ENCODE results near the gene ST3GAL6.

ST3GAL6 gene

DNA sequence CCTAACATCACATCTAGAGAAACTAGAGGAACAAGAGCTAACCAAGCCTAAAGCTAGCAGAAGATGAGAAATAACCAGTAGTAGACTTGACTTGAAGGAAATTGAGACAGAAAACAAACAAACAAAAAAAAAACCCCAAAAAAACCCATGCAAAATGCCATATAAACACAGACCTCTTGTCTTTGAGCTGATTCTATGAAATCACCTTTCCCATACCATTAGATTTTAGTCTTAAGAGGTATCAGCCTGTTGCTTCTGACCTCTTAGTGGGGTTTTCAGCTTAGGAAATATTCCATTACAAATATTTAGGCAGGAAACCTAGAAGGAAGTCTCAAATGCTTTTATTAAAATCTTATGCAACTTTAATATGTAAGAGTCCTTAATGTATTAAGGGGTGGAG lies 23.9 kb upstream of the ST3GAL6 start:
- no peak overlapping the region for H3K4me3 ChIP-seq (ENCODE audit: low read depth, low read length)

DNA sequence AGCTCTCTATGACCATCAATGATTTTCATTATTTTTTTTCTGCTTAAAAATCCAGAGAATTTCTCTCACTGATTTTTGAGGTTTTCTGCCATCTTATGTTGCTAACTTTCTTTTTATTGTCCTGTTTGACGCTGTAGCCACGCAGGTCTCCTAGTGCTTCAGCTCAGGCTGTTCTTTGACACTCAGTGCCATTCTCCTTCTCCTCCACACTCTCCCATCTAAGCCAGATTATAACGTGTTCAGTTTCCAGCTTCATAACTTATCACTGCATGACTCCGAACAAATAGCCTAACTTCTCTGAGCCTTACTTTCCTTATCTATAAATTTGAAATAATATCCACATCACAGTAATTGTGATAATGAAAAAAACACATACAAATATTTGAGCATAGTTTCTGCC lies 22.8 kb upstream of the ST3GAL6 start:
- H3K4me3 ChIP-seq (ENCODE audit: low read depth, low read length), result no peak overlapping the region

DNA sequence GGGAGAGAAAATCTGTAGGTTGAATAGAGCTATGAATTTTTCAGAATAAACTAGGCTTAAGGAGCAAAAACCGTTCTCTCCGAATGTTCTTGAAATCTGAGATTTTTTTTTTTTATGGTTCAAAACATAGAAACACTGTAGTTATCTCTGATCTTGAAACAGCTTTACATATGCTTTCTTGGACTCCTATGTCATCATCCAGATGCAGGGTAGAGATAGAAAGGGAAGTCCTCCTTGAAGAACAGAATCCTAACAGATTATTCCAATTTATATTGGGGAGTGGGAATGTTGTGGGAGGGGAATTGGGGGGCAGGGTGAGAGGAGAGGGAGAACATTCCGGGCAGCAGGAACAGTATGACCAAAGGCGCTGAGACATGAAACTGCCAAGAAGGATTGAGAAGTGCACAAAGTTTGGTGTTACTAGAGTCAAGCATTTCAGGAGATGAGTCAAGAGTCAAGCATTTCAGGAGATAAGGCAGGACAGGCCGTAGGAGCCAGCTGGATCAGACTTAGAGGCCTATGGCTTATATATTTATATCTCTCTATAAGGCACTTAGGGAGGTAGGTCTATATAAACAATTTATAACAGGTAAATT lies 21.9 kb upstream of the ST3GAL6 start:
- H3K4me3 ChIP-seq (ENCODE audit: low read depth, low read length), result no peak overlapping the region

DNA sequence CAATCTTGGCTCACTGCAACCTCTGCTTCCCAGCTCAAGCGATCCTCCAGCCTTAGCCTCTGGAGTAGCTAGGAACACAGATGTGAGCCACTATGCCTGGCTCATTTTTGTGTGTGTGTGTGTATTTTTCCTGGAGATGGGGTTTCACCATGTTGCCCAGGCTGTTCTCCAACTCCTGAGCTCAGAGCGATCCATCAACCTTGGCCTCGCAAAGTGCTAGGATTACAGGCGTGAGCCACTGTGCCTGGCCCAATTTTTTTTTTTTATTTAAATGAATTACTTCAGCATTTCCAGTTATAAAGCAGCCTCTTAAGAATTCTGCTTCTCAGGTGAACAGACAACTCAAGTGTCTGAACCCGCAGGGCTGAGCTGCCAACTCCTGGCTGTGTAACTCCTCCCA lies 20.1 kb upstream of the ST3GAL6 start:
- no peak overlapping the region for H3K4me3 ChIP-seq (ENCODE audit: low read depth, low read length)

DNA sequence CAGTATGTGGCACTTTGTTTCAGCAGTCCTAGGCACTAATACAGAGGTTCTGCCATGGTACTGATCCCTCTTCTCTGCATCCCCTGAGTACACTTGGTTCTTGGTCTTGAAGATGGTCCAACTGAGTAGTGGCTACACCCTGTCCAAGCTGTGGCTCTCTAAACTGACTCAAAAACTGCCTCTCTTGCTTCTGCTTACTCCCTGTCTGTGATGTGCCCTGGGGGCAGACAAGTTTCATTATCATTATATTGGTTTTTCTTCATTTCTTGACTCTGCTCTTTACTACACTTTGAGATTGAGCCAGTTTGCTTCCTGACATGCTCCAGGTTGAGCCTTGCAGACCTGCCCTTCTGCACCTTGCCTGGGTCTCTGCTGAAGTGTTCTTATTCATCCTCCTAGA lies 18.9 kb upstream of the ST3GAL6 start:
- H3K4me3 ChIP-seq (ENCODE audit: low read depth, low read length), result no peak overlapping the region

DNA sequence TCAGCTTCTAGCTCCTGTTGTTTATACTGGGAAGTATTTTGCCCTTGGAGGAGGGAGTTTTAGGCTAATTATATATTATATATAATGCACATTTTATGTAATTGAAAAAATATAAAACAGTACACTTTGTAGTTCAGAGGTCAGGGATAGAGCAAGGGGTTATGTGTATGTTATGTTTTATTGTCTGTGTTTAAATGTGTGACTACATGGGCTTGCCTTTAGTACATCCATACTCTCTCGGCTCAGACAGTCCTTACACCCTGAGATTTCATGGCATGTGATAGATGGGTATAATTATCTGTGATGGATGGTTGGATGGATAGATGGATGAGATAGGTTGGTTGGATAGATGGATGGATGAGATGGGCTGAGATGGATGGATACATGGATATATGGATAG lies 17.4 kb upstream of the ST3GAL6 start:
- H3K4me3 ChIP-seq (ENCODE audit: low read depth, low read length), result no peak overlapping the region

DNA sequence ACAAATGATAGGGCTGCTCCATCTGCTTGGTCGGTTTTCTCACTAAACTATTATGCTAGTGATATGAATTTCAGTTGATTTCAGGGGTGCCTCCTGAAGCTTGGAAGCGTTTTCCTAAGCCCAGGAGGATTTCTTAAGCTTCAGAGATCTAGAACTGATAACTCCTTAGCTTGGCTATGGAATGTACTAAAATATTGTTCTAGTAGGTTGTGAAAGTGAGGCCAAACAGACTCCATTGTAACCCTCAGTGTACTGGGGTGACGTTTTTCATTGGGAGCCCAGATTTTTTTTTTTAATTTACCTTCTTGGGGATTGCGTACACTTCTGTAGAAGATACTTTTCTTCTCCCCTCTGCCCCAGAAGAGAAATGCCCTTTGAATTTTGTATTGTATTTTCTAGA lies 17.0 kb upstream of the ST3GAL6 start:
- H3K4me3 ChIP-seq (ENCODE audit: low read depth, low read length), result no peak overlapping the region

DNA sequence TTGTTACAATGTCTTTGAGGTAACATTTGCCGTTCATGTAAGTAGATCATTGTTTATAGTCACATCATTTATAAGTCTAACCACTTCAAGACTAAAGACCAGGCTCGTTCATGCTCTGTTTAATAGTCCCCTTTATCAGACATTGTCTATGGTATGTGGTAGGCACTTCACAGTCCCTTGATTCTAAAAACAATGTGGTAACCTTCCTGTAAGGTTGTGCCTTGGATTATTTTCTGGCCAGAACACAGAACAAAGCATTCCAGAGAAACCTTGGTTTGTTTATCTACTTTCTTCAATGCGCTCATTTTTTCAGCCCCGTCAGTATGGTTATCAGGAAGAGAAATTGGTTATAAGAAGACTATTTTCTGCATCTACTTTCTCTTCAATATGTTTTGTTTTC lies 16.3 kb upstream of the ST3GAL6 start:
- H3K4me3 ChIP-seq (ENCODE audit: low read depth, low read length), result no peak overlapping the region

DNA sequence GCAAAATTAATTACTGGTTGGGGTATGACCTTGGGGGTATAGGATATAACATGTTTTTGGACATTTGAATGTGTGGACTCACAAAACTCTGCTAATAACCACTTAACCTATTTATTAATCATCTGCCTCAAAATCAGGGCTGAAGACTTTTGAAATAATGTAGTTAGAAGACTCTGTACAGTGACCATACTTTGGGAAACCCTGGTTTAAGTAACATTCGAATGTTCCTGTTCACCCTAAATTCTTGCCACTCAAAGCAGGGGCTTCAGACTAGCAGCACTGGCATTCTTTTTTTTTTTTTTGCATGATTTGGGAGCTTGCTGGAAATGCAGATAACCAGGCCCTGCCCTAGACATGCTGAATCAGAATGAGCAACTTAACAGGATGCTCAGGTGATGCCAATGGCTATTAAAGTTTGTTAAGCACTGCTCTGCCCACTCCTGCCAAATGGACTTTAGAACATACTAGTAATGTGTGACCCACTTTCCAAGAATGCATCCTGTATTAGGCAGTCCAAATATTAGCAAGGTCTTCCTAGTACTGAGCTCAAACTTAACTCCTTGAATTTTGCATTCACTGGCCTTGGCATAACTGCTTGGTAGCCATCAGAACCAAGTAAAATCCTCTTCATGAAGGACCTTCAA lies 12.7 kb upstream of the ST3GAL6 start:
- H3K4me3 ChIP-seq (ENCODE audit: low read depth, low read length), result no peak overlapping the region

DNA sequence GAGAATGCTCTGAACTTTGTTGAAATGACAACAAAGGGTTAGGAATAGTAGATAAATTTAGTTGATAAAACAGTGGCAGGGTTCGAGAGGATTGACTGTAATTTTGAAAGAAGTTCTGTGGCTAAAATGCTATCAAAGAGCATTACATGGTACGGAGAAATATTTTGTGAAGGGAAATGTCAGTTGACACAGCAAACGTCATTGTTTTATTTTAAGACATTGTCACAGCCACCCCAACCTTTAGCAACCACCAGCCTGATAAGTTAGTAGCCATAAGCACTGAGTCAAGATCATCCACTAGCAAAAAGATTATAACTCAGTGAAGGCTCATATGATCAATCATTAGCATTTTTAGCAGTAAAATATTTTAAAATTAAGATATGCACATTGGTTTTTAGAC lies 8.7 kb upstream of the ST3GAL6 start:
- H3K4me3 ChIP-seq (ENCODE audit: low read depth, low read length), result no peak overlapping the region

DNA sequence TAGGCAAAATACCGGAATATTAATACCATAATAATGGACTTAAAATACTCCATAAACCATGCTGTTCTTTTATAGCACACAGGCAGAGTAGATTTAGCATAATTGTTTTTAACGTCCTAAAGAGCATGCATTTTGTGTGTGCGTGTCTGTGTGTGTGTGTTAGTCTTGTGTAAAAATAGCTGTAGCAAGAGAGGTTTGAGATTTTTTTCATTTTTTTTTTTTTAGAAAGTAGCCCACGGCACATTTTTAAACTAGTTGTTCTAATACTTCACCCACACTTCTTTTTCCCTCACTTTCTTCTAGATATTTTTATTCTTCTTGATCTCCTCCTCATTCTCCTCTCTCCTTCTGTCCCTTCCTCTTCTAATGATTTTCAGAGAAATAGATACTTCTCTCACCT lies 7.5 kb upstream of the ST3GAL6 start:
- no peak overlapping the region for H3K4me3 ChIP-seq (ENCODE audit: low read depth, low read length)

DNA sequence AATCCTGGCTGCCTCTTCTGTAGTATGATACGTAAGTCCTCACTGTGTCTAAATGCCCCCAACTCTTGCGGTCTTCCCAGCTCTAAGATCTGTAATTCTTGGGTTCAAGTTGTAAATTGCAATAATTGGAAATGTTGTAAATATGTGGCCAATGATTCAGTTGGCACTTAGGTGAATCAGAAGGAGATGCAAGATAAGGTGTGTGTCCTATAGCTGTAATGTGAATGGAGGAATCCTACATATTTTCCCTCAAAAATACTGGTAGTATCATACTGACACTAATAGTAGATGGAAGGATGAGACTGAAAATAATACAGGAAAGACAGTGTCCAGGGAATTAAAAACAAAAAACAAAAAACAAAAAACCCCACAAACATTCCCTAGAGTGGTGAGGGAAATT lies 3.5 kb upstream of the ST3GAL6 start:
- no peak overlapping the region for H3K4me3 ChIP-seq (ENCODE audit: low read depth, low read length)

DNA sequence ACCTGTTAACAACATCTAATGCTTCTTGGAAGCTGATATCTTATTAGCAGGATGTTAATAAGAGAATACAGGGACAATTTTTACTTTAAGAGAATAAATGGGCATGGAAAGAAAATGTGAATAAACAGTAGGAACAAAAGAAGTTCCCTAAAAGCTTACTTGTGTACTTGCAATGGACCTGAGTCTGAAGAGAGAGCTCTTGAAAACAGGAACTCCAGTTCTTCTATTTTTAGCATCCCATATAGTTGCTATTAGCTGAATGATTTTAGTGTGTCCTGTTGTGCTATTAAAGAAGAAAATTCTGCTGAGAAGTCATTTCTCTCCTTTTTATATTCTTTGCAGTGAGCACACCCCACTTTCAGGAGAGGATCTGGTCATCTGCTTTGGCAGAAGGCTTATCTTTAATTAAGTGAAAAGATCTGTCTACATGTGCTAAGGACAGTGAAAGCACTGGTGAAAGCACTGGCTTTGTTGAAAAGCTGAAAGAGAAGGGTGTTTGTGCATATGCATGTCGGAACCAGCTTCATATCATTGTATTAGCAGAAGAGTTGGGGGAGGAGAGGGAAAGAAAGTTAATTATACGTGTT lies 1.4 kb upstream of the ST3GAL6 start:
- H3K4me3 ChIP-seq (ENCODE audit: low read depth, low read length), result no peak overlapping the region

DNA sequence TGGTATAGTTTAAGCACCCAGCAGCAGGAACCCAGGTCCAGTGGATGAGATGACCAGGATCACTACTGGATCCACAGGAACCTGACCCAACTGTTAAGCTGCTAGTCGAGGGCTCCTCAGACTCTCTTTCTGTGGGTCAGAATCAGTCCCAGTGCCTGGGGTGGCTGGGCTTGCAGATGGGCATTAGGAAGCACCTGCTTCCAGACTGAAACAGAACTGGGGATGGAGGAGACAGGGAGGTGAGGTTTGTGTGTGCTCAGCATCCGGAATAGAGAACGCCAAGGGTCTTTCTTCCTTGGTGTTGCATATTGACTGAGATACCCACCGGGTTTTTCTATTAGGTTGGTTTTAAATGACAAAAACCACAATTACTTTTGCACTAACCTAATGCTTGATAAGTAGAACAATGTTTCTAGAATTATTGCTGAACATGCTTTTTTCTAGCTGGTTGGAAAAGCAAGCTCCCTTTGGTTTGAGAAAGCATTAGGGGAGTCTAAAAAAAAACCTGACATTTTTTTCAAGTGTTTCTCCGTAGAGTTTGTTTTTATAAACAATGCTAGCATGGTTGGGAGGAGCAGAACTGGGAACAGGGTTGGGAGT lies 779 bp downstream of the ST3GAL6 start:
- no peak overlapping the region for H3K4me3 ChIP-seq (ENCODE audit: low read depth, low read length)

DNA sequence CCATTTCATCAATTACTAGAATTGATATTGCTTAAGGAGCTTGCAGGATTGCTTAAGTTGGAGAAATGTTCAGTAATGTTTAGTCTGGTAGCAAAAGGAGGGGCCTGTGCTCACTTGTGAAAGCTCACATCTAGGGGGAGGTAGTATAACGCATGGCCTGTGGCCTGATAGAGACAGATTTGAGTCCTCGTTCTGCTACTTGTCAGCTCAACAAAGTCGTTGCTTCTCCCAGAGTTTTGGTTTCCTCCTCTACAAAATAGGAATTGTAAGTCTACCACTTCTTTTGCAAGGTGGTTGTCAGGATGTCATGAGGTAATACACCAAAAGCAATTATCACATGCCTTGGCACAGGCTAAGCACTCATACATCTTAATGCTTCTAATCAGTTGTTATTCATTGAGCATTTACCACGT lies 1.3 kb downstream of the ST3GAL6 start:
- H3K4me3 ChIP-seq (ENCODE audit: low read depth, low read length), result no peak overlapping the region

DNA sequence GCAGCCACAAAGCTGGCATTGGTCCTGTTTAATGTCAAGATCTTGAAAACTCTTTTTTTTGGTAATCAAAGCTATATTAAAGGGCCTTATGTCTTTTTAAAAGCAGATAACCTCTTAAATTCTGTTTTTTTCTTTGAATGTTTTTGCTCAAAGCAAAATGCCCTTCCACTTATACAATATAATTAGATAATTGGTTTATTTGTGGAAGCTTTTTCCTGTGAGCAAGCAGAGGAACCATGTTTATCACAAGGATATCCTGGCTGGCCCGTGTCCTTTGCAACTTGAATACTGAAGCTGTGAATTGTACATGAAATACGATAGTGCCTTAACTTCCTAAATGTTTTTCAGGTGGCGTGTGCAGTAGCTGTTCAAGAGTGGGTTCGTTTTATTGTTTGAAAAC lies 2.6 kb downstream of the ST3GAL6 start:
- H3K4me3 ChIP-seq (ENCODE audit: low read depth, low read length), result no peak overlapping the region

DNA sequence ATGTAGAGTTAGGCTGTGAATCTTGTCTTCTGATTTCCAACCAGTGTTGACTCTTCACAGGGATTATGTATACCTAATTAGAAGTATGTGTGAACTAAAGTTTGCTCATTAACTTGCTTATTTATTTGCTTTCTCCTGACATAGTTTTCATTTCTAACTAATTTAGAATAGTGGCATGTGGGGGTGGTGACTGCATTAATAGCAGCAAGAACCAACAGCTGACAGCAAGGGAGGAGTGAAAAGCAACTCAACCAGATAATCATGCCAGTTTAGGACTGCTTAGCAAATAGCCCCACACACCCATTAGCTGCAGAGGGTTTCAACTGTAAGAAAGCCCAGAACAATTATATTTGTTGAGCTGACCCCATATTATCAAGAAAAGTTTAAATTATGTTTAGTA lies 3.8 kb downstream of the ST3GAL6 start:
- no peak overlapping the region for H3K4me3 ChIP-seq (ENCODE audit: low read depth, low read length)

DNA sequence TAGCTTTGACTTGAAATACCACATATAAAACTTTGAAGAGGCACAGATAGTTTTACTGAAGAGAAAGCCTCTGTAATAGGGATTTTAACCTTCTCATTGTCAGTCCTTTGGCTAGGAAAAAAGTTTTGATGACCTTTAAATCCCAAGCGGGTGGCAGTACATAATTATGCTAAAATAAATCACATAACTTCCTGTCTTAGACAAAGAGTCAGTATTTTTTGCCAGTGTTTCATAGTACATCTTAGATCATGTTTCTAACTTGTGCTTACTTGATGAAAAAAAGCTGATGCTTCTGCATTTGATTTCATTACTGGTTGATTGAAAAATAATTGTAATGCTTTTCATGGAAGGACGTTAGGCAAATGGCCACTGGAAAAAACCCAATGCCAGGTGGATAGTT lies 5.8 kb downstream of the ST3GAL6 start:
- H3K4me3 ChIP-seq (ENCODE audit: low read depth, low read length), result no peak overlapping the region

DNA sequence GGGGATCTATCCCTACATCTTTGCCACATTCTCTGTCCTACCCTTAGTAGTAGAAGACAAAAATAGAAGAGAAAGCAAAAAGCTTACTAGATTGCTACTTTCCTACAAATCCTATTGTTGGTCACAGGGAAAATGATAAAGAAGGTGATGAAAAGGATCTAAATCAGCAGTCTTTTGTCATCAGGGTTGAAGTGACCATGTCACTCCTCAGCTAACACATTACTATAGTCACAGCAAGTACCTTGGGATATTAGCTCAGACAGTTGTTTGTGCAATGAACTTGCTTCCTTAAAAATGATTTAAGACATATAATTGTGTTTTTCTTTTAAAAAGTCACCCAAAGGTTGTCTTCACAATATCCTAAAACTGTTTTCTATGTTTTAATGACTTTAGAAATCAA lies 6.3 kb downstream of the ST3GAL6 start:
- no peak overlapping the region for H3K4me3 ChIP-seq (ENCODE audit: low read depth, low read length)

DNA sequence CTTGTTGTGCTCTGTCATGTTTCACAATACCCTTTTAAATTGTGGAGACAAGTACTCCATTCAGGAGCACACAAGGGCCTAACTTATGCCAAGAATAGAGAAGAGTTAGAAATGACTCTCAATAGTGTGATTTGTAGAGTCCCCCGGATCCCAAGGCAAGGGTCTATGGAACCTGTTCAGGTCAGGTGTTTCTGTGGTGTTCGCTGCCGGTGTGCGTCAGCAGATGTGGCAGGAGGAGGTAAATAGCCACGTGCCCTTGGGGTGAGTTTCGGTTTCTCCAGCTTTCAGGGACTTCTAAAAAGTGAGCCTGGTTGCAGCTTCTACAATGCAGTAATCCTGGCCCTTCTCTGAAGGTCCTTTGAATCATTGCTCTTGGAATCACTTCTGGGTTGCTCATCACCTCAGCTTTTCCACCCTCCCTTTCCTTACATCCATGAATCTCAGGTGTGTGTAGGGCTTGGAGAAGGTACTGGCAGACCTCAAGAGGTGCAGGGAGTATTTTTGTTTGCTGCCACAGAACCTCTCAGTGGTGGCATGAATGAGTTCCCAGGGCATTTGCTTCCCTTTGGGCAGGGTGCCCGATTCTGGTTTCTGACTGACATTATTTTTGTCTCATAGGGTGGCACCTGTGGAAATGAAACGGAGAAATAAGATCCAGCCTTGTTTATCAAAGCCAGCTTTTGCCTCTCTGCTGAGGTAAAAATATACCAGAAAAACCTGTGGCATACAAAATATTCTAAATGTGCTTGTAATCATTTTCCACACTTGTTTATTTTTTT lies 7.3 kb downstream of the ST3GAL6 start:
- no peak overlapping the region for H3K4me3 ChIP-seq (ENCODE audit: low read depth, low read length)

DNA sequence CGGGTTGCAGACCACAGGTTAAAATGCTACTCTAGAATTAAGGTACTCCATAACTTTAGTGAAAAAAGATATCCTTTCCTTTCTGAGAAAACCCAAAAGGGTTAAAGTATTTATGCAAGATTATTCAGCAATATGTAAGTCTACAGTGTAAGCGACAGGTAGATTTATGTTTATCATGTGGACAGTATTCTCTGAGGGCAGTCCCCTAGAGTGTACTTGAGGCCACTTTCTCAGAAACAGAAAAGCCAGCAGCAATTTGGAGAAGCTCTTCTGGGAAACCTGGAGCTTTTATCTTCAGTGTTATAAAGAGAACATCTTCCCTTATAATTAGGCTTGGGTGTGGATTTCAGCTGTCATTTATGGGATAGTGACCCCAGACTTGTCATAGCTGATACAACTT lies 8.9 kb downstream of the ST3GAL6 start:
- H3K4me3 ChIP-seq (ENCODE audit: low read depth, low read length), result no peak overlapping the region

Measured in iPS-11a (cell line).